Measurements from ENCODE around the gene HRCT1. TPM values are rescaled to one million over a fixed set of nuclear protein-coding genes. Genes with fewer than 3 reads are reported as not detected.
"Not testable (repeated sequence)": the region's sequence is repeated elsewhere in the genome, so short reads cannot be mapped to it uniquely, and the experiment has no call there.

The HRCT1 gene
- total RNA-seq, 2 donors from 2014 or later: not detected

DNA sequence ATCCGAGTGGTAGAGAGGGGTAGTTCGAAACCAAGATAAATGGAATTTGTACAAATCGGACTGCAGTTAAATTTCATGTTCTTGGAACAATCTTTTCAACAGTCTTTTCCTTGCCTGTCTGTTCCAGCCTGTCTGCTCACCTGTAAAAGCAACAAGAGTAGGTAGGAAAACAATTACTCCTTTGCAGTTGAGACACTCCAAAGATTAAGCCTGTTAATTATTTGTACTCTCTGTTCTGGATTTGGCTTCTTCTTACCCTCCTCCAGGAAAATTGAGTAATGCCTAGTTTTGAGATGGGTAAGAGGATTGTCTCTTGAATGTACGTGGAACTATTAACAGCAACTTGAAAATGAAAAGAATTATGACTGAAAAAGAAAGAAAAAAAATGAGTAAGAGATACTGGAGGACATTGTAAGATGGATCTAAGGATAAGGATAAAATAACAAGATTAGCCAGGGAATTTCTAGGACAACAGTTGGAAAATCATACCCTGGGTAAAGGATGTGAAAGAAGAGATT, 27.6 kb downstream of the HRCT1 start:
- H3K9me3 Mint-ChIP-seq: no peaks in the 10 kb centered on the region
- no peak overlapping the region for H3K27ac Mint-ChIP-seq

GRCh38 chr9:35934069-35934468, 28.1 kb downstream of the HRCT1 start:
- WGBS, 2 experiments (ENCODE audit: insufficient coverage in 1 of 2, insufficient read length in 1 of 2): 90% methylated on average over 6 of the region's 6 CpGs; no CpG with 5 or more reads in 1 of the 2 experiments
- H3K27me3 Mint-ChIP-seq (ENCODE audit: insufficient read depth): peaks cover 26% of the 10 kb centered on the region
- H3K9me3 ChIP-seq (ENCODE audit: control insufficient read depth, low read length); H3K9me3 Mint-ChIP-seq; H3K9ac ChIP-seq (ENCODE audit: extremely low read depth, low read length, poor library complexity, severe bottlenecking); DNase-seq; H3K4me3 ChIP-seq (ENCODE audit: low read length); H3K4me3 Mint-ChIP-seq; H3K36me3 ChIP-seq (ENCODE audit: control insufficient read depth, insufficient read depth, low read length); H3K4me1 ChIP-seq (ENCODE audit: control insufficient read depth, insufficient read depth, low read length); H3K36me3 Mint-ChIP-seq (ENCODE audit: low read depth); H3K27ac ChIP-seq (ENCODE audit: low read depth, low read length); H3K4me1 Mint-ChIP-seq; H3K27ac Mint-ChIP-seq: not testable (repeated sequence)
- peaks cover 15% of the 10 kb centered on the region for H3K27me3 ChIP-seq (ENCODE audit: control insufficient read depth, insufficient read depth, low read length, poor library complexity, severe bottlenecking)

More for the DNA sequence above, 27.6 kb downstream of the HRCT1 start:
- Histone ChIP-seq H3K27me3 (ENCODE audit: control insufficient read depth, insufficient read depth, low read length, poor library complexity, severe bottlenecking) (peaks cover 15% of the 10 kb centered on the region), H3K27ac (ENCODE audit: low read depth, low read length) (no peak overlapping the region), H3K9ac (ENCODE audit: extremely low read depth, low read length, poor library complexity, severe bottlenecking) (no peak overlapping the region), H3K9me3 (ENCODE audit: control insufficient read depth, low read length) (peaks cover 5% of the 10 kb centered on the region), H3K4me1 (ENCODE audit: control insufficient read depth, insufficient read depth, low read length) (no peaks in the 10 kb centered on the region), H3K4me3 (ENCODE audit: low read length) (no peak overlapping the region), H3K36me3 (ENCODE audit: control insufficient read depth, insufficient read depth, low read length) (no peaks in the 10 kb centered on the region)
- Mint-ChIP-seq H3K27me3 (ENCODE audit: insufficient read depth) (peaks cover 30% of the 10 kb centered on the region), H3K36me3 (ENCODE audit: low read depth) (no peaks in the 10 kb centered on the region), H3K4me1 (no peaks in the 10 kb centered on the region), H3K4me3 (no peak overlapping the region)
- TF ChIP-seq, protein P1, sequence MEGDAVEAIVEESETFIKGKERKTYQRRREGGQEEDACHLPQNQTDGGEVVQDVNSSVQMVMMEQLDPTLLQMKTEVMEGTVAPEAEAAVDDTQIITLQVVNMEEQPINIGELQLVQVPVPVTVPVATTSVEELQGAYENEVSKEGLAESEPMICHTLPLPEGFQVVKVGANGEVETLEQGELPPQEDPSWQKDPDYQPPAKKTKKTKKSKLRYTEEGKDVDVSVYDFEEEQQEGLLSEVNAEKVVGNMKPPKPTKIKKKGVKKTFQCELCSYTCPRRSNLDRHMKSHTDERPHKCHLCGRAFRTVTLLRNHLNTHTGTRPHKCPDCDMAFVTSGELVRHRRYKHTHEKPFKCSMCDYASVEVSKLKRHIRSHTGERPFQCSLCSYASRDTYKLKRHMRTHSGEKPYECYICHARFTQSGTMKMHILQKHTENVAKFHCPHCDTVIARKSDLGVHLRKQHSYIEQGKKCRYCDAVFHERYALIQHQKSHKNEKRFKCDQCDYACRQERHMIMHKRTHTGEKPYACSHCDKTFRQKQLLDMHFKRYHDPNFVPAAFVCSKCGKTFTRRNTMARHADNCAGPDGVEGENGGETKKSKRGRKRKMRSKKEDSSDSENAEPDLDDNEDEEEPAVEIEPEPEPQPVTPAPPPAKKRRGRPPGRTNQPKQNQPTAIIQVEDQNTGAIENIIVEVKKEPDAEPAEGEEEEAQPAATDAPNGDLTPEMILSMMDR (conservative IDR thresholded peaks at IDR 0.05): no peak
- DNase-seq: no peak
- 90 to 95% methylated on average over 4 of the region's 4 CpGs for WGBS, 2 experiments (ENCODE audit: insufficient coverage in 1 of 2, insufficient read length in 1 of 2)

DNA sequence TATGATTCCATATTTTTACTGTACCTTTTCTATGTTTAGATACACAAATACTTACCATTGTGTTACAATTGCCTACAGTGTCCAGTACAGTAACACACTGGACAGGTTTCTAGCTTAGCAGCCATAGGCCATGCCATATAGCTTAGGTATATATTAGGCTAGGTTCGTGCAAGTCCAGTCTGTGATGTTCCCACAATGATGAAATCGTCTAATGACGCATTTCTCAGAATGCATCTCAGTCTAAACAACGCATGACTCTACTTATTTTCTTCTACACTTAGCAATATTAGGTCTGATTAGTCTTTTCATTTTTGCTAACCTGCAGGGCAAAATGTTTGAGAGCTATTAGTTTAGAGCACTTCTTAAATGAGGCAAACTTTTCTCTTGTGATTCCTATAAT, 29.3 kb downstream of the HRCT1 start:
- H3K9ac ChIP-seq (ENCODE audit: extremely low read depth, low read length, poor library complexity, severe bottlenecking): no peak overlapping the region
- H3K27me3 Mint-ChIP-seq (ENCODE audit: insufficient read depth): peaks cover 25% of the 10 kb centered on the region

More for the DNA sequence above, 29.3 kb downstream of the HRCT1 start:
- Histone ChIP-seq H3K27me3 (ENCODE audit: control insufficient read depth, insufficient read depth, low read length, poor library complexity, severe bottlenecking) (peaks cover 12% of the 10 kb centered on the region), H3K36me3 (ENCODE audit: control insufficient read depth, insufficient read depth, low read length) (no peaks in the 10 kb centered on the region), H3K27ac (ENCODE audit: low read depth, low read length) (no peak overlapping the region), H3K4me3 (ENCODE audit: low read length) (no peak overlapping the region), H3K9me3 (ENCODE audit: control insufficient read depth, low read length) (peaks cover 5% of the 10 kb centered on the region), H3K4me1 (ENCODE audit: control insufficient read depth, insufficient read depth, low read length) (no peaks in the 10 kb centered on the region)
- Mint-ChIP-seq H3K9me3 (no peaks in the 10 kb centered on the region), H3K36me3 (ENCODE audit: low read depth) (no peaks in the 10 kb centered on the region), H3K27ac (no peak overlapping the region), H3K4me1 (no peaks in the 10 kb centered on the region), H3K4me3 (no peak overlapping the region)
- no peak for DNase-seq
- 90 to 97% methylated on average over 3 to 4 of the region's 4 CpGs for WGBS, 2 experiments (ENCODE audit: insufficient coverage in 1 of 2, insufficient read length in 1 of 2)
- TF ChIP-seq, protein P1 (conservative IDR thresholded peaks at IDR 0.05): no peak
